GM21447 (cell line): ENCODE results near the gene CRYBG1.

Source experiments
- ATAC-seq: cut with Tn5 transposase; IDR thresholded peaks from one replicate; pipeline ENCODE4 v1.9.1; 2021; ENCODE audit not compliant: unreplicated experiment

Gene CRYBG1

GRCh38 chr6:106456756-106457155 is 96.2 kb downstream of the CRYBG1 start:
- no peak for ATAC-seq

GRCh38 chr6:106458021-106458986 is 97.8 kb downstream of the CRYBG1 start:
- no peak for ATAC-seq

DNA sequence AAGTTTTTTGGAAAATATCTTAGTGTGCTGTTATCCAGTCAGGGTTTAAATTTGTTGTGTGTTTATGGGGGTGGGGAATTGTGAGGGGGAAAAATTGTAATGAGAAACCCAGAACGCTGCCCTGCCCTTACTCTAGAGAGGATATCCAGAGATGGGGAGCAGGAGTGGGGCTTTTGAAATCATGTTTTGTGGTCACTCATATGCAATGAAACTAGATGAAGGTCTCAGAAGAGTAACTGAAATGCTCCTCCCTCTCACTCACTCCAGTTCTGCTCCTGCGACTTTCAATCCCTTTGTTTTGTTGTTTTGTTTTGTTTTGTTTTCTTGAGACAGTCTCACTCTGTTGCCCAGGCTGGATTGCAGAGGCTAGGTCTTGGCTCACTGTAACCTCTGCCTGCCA is 100.0 kb downstream of the CRYBG1 start:
- ATAC-seq: no peak

- ATAC-seq: no peak
Measured at GRCh38 chr6:106461084-106461483, 100.6 kb downstream of the CRYBG1 start.

- no peak for ATAC-seq
Measured at GRCh38 chr6:106462923-106463557, 102.5 kb downstream of the CRYBG1 start.

- ATAC-seq: no peak
Measured at GRCh38 chr6:106466211-106466610, 105.7 kb downstream of the CRYBG1 start.

GRCh38 chr6:106468935-106469334 is 108.4 kb downstream of the CRYBG1 start:
- no peak for ATAC-seq

DNA sequence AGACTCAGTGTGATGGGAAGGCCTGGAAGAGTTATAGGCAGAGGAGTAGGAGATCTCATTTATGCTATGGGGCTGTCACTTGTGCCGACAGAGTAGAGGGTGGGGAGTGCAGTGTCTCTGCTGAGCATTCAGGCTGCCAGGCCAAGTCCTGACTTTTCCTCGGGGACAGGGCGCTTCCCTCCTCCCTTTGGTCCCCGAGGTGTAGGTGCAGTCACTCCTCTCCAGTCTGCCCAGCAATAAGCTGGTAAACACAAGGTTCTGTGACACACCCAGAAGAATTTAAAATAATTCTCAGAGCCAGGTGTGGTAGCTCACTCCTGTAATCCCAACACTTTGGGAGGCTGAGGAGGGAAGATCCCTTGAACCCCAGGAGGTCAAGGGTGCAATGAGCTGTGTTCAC is 109.4 kb downstream of the CRYBG1 start:
- ATAC-seq: no peak

DNA sequence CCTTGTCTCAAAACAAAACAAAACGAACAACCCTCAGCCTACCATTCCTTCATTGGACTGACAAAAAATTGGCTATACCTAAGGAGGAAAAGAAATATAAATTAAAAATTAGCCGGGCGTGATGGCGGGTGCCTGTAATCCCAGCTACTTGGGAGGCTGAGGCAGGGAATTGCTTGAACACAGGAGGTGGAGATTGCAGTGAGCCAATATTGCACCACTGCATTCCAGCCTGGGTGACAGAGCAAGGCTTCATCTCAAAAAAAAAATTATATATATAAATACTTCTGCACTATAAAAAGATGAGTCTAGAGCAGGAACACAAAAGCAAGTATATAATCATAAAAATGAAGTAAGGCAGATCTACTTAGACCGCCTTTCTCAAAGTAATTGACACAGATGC is 109.8 kb downstream of the CRYBG1 start:
- ATAC-seq: no peak

- ATAC-seq: no peak
Measured at GRCh38 chr6:106470811-106471210, 110.3 kb downstream of the CRYBG1 start.

GRCh38 chr6:106473812-106474211 is 113.3 kb downstream of the CRYBG1 start:
- ATAC-seq: no peak

GRCh38 chr6:106474466-106474865 is 113.9 kb downstream of the CRYBG1 start:
- no peak for ATAC-seq

DNA sequence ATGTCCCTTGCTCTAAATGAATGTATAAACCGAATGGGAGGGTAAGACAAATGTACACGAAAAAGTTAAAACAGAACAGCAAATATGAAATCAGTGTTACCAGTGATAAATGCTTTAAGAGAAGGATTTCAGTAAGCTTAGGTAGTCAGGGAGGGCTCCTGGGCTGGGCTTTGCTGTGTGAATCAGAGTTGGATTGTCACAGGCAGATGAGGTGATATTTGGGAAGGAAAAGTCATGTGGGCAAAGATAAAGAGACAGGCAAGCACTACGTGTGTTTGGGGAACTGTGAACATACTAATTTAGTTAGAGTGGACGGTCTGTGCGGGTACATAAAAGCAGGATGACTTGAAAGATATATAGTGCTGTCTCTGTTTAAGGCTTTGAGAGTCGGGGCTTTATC is 114.8 kb downstream of the CRYBG1 start:
- ATAC-seq: no peak

- ATAC-seq: no peak
Measured at GRCh38 chr6:106476331-106477105, 116.0 kb downstream of the CRYBG1 start.

DNA sequence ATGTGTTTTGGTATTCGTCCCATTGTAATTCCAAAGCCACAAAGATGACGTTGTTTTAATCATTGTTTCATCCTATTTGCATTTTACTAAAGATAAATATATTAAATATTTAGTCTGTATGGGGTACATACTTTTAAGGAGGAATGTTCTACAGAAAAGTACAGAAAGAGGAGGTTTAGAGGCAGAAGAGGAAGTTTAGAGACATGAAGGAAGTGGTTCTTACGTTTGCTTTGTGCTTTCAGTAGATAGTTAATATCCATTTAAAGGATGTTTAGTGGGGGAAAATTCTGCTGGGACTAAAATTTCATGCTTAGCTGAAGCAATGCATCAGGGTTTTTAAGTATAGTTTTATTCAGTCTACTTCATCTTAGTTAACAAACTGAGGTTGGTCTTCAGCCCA is 116.6 kb downstream of the CRYBG1 start:
- ATAC-seq: no peak

DNA sequence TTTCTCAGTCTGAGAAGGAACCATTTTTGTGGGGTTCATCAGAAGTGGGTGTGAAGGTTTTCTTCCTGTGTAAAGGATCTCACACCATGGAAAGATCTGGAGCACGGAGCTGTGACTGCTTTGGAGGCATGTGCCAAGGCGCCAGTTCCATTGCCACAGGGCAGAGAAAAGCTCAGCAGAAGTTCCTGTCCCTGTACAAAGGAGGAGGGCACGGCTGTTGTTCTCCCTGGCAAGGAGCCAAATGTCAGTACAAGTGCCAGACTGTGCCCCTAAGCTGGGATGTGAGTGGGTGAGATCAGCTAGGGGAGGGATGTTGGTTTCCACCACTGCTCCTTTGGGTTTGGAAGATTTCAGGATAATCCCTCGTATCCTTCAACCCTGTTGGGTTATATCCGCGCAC is 117.3 kb downstream of the CRYBG1 start:
- no peak for ATAC-seq

GRCh38 chr6:106486236-106486635 is 125.7 kb downstream of the CRYBG1 start:
- ATAC-seq: no peak

GRCh38 chr6:106488494-106489370 is 128.2 kb downstream of the CRYBG1 start:
- no peak for ATAC-seq

- no peak for ATAC-seq
Measured at GRCh38 chr6:106490030-106490429, 129.5 kb downstream of the CRYBG1 start.

DNA sequence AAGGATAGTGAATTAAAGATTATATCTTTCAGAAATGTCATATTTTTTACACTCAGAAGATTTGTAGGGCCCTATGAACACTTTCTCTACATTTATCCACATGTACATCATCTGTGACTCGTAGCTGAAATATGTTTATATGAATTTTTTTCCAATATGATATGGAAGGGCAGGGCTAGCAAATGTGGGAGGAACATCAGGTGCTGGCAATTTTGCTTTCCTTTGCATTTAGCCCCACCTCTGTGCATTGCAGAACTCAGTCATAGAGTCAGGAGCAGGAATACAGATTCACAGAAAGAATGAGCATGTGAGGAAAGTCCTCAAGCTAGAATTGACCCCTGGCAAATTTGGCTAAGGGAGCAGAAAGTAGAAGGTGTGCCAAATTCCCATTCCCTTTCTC is 129.9 kb downstream of the CRYBG1 start:
- ATAC-seq: no peak

DNA sequence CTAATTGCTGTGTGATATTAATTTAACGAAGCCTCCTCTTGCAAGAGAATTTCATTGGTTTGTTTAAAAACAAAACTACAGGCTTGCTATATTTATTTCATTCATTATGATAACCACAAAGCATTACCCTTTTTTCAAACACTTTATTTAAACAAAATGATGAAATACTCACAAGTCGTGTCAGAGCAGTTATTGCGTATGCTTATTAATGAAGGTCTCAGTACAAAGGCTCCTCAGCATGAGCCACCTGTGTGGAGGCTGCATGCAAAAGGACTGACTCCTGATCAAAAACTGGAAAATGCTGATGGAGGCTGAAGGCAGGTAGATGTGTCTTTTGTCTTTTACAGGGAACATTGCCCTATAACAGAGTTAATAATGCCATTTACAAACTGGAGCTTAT is 130.5 kb downstream of the CRYBG1 start:
- no peak for ATAC-seq
